K562 (cell line): Measurements from ENCODE around the gene CGA. TPM values are rescaled to one million over a fixed set of nuclear protein-coding genes. Genes with fewer than 3 reads are reported as not detected.

Source experiments
- BRF2 ChIP-seq: IDR thresholded peaks from 3 replicates; pipeline ENCODE4 v1.6.1; 2011; ENCODE audit warnings: borderline replicate concordance, mild to moderate bottlenecking; ENCODE audit not compliant: insufficient read length, insufficient read depth
- E4F1 ChIP-seq: fragments of 250-450 bp; sonication (Bioruptor Pico); IDR thresholded peaks from 2 replicates; pipeline ENCODE4 v1.5.0; 2021; ENCODE audit warnings: mild to moderate bottlenecking, borderline replicate concordance
- ELK3 ChIP-seq: fragments of 450-650 bp; formaldehyde crosslinking; IDR thresholded peaks from 2 replicates; pipeline ENCODE4 v1.4.0; 2020; ENCODE audit warnings: mild to moderate bottlenecking
- EP300 ChIP-seq: IDR thresholded peaks from 2 replicates; pipeline ENCODE4 v1.6.1; 2012; ENCODE audit warnings: low read length, improper control_type of control experiment
- HDAC1 ChIP-seq, 2 experiments: fragments of 450-650 bp; IDR thresholded peaks; 2 replicates each; pipeline ENCODE4 v1.6.1; 2016 to 2017; ENCODE audit warnings: inconsistent platforms in 1 of 2, mild to moderate bottlenecking in 1 of 2, moderate library complexity in 1 of 2
- HDAC3 ChIP-seq: fragments of 450-650 bp; IDR thresholded peaks from 2 replicates; pipeline ENCODE4 v1.6.1; 2018; ENCODE audit warnings: borderline replicate concordance, mild to moderate bottlenecking, moderate library complexity; ENCODE audit not compliant: partially characterized antibody
- NR1H2 ChIP-seq: sonication (generic); formaldehyde crosslinking; IDR thresholded peaks from 2 replicates; pipeline ENCODE4 v1.4.0; 2020; ENCODE audit warnings: mild to moderate bottlenecking, missing genetic modification reagents
- NR2F6 ChIP-seq: fragments of 450-650 bp; formaldehyde crosslinking; IDR thresholded peaks from 2 replicates; pipeline ENCODE4 v1.4.0; 2020; ENCODE audit warnings: mild to moderate bottlenecking
- PRPF4 ChIP-seq: fragments of 200-400 bp; formaldehyde crosslinking; IDR thresholded peaks from one replicate; pipeline ENCODE4 v1.6.1; 2017; ENCODE audit warnings: low read length, low read depth, mild to moderate bottlenecking; ENCODE audit not compliant: insufficient read depth, poor library complexity, severe bottlenecking
- SRSF7 ChIP-seq: fragments of 200-400 bp; formaldehyde crosslinking; optimal IDR thresholded peaks from 2 replicates; pipeline ENCODE3; 2017; ENCODE audit warnings: mild to moderate bottlenecking, low read depth, low read length
- ZBED1 ChIP-seq: IDR thresholded peaks from 2 replicates; pipeline ENCODE4 v1.6.1; 2014
- ZNF174 ChIP-seq: fragments of 250-450 bp; sonication (Bioruptor Pico); IDR thresholded peaks from 2 replicates; pipeline ENCODE4 v1.4.0; 2020; ENCODE audit warnings: mild to moderate bottlenecking
- ZNF444 ChIP-seq: fragments of 250-450 bp; sonication (Bioruptor Pico); IDR thresholded peaks from 2 replicates; pipeline ENCODE4 v1.4.0; 2020; ENCODE audit warnings: mild to moderate bottlenecking, moderate library complexity
- ZNF511 ChIP-seq: sonication (generic); formaldehyde crosslinking; IDR thresholded peaks from 2 replicates; pipeline ENCODE4 v1.8.0; 2022; ENCODE audit warnings: mild to moderate bottlenecking, missing genetic modification reagents
- ZNF695 ChIP-seq: fragments of 450-650 bp; formaldehyde crosslinking; IDR thresholded peaks from 2 replicates; pipeline ENCODE4 v1.4.0; 2020; ENCODE audit warnings: mild to moderate bottlenecking, moderate library complexity
- ZNF696 ChIP-seq: fragments of 250-450 bp; sonication (Bioruptor Pico); conservative IDR thresholded peaks from 2 replicates; pipeline ENCODE4 v1.4.0; 2020; ENCODE audit warnings: mild to moderate bottlenecking, moderate library complexity
- polyA plus RNA-seq, 8 experiments: library from polyadenylated mRNA; depleted of rRNA in 4 of 8; stranded (reverse) in 5 of 8; unstranded in 3 of 8; fragments of >200 nt; fragmentation: Nextera tagmentation in 2 of 8; fragmentation: Illumina TruSeq in 1 of 8; extraction: Ambion mirVana in 2 of 8; extraction: Trizol in 1 of 8; gene quantifications; 2 replicates each; pipeline versions ENCODE4 v1.2.1 to v1.2.3, GENCODE V29; 2011 to 2014; ENCODE audit warnings: inconsistent platforms in 1 of 8, missing spikeins in 1 of 8
- total RNA-seq, 7 experiments: library from RNA; depleted of rRNA in 6 of 7; stranded (reverse); fragments of >200 nt in 6 of 7; fragmentation: Illumina TruSeq in 2 of 7; extraction: Trizol in 2 of 7; gene quantifications; 2 replicates each; pipeline versions ENCODE4 v1.2.1 to v1.2.3, GENCODE V29; 2011 to 2021; ENCODE audit warnings: low replicate concordance in 1 of 7

CGA gene
- total and polyA plus RNA-seq, 9 of the 15 experiments (the other 6 are each of a cell fraction or from before 2014, with no cell fraction given): 0.13 to 0.24 TPM; not detected in 7

- no peak for TF ChIP-seq EP300
- TF ChIP-seq SRSF7: no peak
- no peak for TF ChIP-seq HDAC3
- TF ChIP-seq BRF2: no peak
- no peak for TF ChIP-seq ZNF444 (CRISPR knock-in tag)
- TF ChIP-seq NR2F6 (CRISPR knock-in tag): no peak
- TF ChIP-seq ZBED1: no peak
- no peak for TF ChIP-seq ZNF511 (CRISPR knock-in tag)
- TF ChIP-seq HDAC1 (IDR thresholded peaks at IDR 0.05): no peak
- TF ChIP-seq ZNF696: no peak
- TF ChIP-seq E4F1 (CRISPR knock-in tag): no peak
- no peak for TF ChIP-seq NR1H2 (CRISPR knock-in tag)
- no peak for TF ChIP-seq PRPF4
- TF ChIP-seq ELK3 (CRISPR knock-in tag): no peak
- TF ChIP-seq ZNF695 (CRISPR knock-in tag): no peak
- no peak for TF ChIP-seq ZNF174 (CRISPR knock-in tag)
Observed at GRCh38 chr6:87093651-87094050, 1.3 kb downstream of the CGA start (continued).
